ENCODE results near the gene MRPL21.

DNA sequence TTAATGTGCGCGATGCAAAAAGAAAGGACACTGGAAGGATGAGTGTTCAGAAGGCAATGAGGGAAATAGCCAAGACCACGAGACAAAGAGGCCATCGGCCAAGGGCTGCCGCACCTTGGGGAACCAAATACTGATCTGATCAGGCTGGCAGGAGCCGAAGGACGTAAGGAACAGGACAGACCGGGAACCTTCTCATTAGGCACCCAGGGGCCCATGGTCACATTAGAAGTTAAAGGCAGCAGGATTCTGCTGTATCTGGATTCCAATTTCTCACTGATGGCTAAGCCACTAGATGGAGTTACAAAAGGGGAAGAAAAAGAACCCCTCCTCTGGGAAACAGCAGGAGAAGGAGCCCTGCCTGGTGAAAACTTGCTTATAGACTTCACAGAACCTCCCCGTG is 33.2 kb downstream of the MRPL21 start:
- TF ChIP-seq POLR2A (IDR thresholded peaks at IDR 0.05) (no peak), POLR2AphosphoS5 (IDR thresholded peaks at IDR 0.05) (no peak), EP300 (IDR thresholded peaks at IDR 0.05) (no peak)
- TF ChIP-seq, protein P1, sequence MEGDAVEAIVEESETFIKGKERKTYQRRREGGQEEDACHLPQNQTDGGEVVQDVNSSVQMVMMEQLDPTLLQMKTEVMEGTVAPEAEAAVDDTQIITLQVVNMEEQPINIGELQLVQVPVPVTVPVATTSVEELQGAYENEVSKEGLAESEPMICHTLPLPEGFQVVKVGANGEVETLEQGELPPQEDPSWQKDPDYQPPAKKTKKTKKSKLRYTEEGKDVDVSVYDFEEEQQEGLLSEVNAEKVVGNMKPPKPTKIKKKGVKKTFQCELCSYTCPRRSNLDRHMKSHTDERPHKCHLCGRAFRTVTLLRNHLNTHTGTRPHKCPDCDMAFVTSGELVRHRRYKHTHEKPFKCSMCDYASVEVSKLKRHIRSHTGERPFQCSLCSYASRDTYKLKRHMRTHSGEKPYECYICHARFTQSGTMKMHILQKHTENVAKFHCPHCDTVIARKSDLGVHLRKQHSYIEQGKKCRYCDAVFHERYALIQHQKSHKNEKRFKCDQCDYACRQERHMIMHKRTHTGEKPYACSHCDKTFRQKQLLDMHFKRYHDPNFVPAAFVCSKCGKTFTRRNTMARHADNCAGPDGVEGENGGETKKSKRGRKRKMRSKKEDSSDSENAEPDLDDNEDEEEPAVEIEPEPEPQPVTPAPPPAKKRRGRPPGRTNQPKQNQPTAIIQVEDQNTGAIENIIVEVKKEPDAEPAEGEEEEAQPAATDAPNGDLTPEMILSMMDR (IDR thresholded peaks at IDR 0.05), result peak in 1 of 4 experiments; percentile 16

All from gastroesophageal sphincter (tissue), 3 donors.